Caco-2 (cell line): ENCODE data around the gene FRMD4A. TPM values are rescaled to one million over a fixed set of nuclear protein-coding genes. Genes with fewer than 3 reads are reported as not detected.
A peak's percentile ranks its signal among the peaks of the same experiment; 100 is the strongest.

Experiments
- BruUV-seq: library from RNA; stranded (reverse); fragments of 400-500 nt; replicated peaks from 2 replicates; lab custom pipeline; 2021; lab: Mats Ljungman, UMichigan
- CTCF ChIA-PET: fragments of 300-600 bp; sonication (Branson Sonifier 250); formaldehyde crosslinking; loops from one replicate; lab custom pipeline; 2022; ENCODE audit warnings: antibody characterized with exemption; lab: Charles Lee
- POLR2A ChIA-PET: fragments of 300-600 bp; sonication (Branson Sonifier 250); formaldehyde crosslinking; loops from one replicate; lab custom pipeline; 2022; ENCODE audit warnings: antibody characterized with exemption; lab: Charles Lee
- DNase-seq, 2 experiments: peaks; one replicate each; pipeline versions ENCODE4 v3.0.0 to v3.0.0-alpha.2; 2020 to 2022
- H3K27me3 ChIP-seq: replicated peaks from 2 replicates; pipeline ENCODE4 v1.6.0; 2011; ENCODE audit warnings: low read length; ENCODE audit not compliant: control insufficient read depth, insufficient read depth
- H3K36me3 ChIP-seq: 2 replicates; pipeline ENCODE4 v1.5.1; 2011; ENCODE audit warnings: low read length; ENCODE audit not compliant: control insufficient read depth, insufficient read depth
- H3K4me1 ChIP-seq: fragments of 250-450 bp; sonication (Bioruptor Pico); 2 replicates; pipeline ENCODE4 v1.5.1; 2020; ENCODE audit warnings: mild to moderate bottlenecking
- H3K4me3 ChIP-seq: 2 replicates; pipeline ENCODE4 v1.5.1; 2011; ENCODE audit warnings: low read depth, mild to moderate bottlenecking, control low read depth, low read length
- H3K9me3 ChIP-seq: fragments of 250-450 bp; sonication (Bioruptor Pico); 2 replicates; pipeline ENCODE4 v1.5.1; 2020; ENCODE audit warnings: mild to moderate bottlenecking, moderate library complexity
- H3K27ac Mint-ChIP-seq: one replicate; pipeline ENCODE4 v1.8.0; 2022; ENCODE audit warnings: mixed read lengths; ENCODE audit not compliant: unreplicated experiment
- H3K27me3 Mint-ChIP-seq: one replicate; pipeline ENCODE4 v1.8.0; 2022; ENCODE audit warnings: mixed read lengths; ENCODE audit not compliant: insufficient read depth, unreplicated experiment
- H3K36me3 Mint-ChIP-seq: one replicate; pipeline ENCODE4 v1.8.0; 2022; ENCODE audit warnings: mild to moderate bottlenecking, mixed read lengths; ENCODE audit not compliant: insufficient read depth, unreplicated experiment
- H3K4me1 Mint-ChIP-seq: one replicate; pipeline ENCODE4 v1.8.0; 2022; ENCODE audit warnings: low read depth, mixed read lengths; ENCODE audit not compliant: unreplicated experiment
- H3K4me3 Mint-ChIP-seq: one replicate; pipeline ENCODE4 v1.8.0; 2022; ENCODE audit warnings: mild to moderate bottlenecking, moderate library complexity, mixed read lengths; ENCODE audit not compliant: unreplicated experiment
- H3K9me3 Mint-ChIP-seq: one replicate; pipeline ENCODE4 v1.8.0; 2022; ENCODE audit warnings: mixed read lengths; ENCODE audit not compliant: unreplicated experiment
- intact Hi-C: fragments of 100-400 bp; cut with micrococcal nuclease; formaldehyde crosslinking; loops from one replicate; pipeline ENCODE4 v1.10.0; 2022; ENCODE audit not compliant: unreplicated experiment
- total RNA-seq: library from RNA; stranded (reverse); gene quantifications from 2 replicates; pipeline ENCODE4 v1.2.3, GENCODE V29; 2022
- TF ChIP-seq, protein P1 (sequence below), 2 experiments: fragments of 200-600 bp in 1 of 2; IDR thresholded peaks; 1 replicate in 1 of 2; 2 replicates in 1 of 2; pipeline versions ENCODE4 v1.5.1 to v1.8.0; 2011 to 2022; ENCODE audit warnings: antibody characterized with exemption in 1 of 2, control low read depth in 1 of 2, inconsistent platforms in 1 of 2, low read depth in 1 of 2, low read length in 1 of 2, mild to moderate bottlenecking in 1 of 2, moderate library complexity in 1 of 2; ENCODE audit not compliant: insufficient read depth in 1 of 2, severe bottlenecking in 1 of 2, unreplicated experiment in 1 of 2

Gene FRMD4A
- total RNA-seq, 1 experiment from 2014 or later = 52.1 TPM

DNA sequence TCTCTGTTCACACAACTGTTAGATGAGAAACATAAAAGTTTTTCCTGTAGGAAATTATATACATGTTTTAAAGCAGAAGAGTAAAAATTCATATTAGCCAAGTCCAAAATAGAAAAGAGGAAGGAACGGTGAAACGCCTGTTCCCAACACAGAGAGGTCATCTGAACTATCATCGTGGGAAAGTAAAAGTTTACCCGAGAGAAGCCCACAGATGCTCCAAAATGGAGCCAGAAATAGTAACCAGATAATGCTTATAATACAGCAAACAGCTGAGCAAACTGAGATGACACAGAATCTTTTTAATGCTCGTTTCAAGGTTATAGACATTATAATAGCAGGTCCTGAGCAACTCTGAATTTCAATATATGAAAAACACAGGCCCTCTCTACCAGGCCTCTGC is 24.5 kb downstream of the FRMD4A start:
- no TSS peak for BruUV-seq
- peaks cover 8% of the 10 kb centered on the region for H3K4me1 Mint-ChIP-seq
- Histone ChIP-seq H3K27me3 (no peaks in the 10 kb centered on the region), H3K4me1 (peaks cover 4% of the 10 kb centered on the region; the same call in 1 of the 2 replicates), H3K36me3 (no peaks in the 10 kb centered on the region), H3K9me3 (no peaks in the 10 kb centered on the region), H3K4me3 (no peak overlapping the region)
- TF ChIP-seq, protein P1, sequence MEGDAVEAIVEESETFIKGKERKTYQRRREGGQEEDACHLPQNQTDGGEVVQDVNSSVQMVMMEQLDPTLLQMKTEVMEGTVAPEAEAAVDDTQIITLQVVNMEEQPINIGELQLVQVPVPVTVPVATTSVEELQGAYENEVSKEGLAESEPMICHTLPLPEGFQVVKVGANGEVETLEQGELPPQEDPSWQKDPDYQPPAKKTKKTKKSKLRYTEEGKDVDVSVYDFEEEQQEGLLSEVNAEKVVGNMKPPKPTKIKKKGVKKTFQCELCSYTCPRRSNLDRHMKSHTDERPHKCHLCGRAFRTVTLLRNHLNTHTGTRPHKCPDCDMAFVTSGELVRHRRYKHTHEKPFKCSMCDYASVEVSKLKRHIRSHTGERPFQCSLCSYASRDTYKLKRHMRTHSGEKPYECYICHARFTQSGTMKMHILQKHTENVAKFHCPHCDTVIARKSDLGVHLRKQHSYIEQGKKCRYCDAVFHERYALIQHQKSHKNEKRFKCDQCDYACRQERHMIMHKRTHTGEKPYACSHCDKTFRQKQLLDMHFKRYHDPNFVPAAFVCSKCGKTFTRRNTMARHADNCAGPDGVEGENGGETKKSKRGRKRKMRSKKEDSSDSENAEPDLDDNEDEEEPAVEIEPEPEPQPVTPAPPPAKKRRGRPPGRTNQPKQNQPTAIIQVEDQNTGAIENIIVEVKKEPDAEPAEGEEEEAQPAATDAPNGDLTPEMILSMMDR (IDR thresholded peaks at IDR 0.05; ENCODE audit: insufficient read depth in 1 of 2, low read depth in 1 of 2, low read length in 1 of 2, severe bottlenecking in 1 of 2, unreplicated experiment in 1 of 2) = no peak
- H3K36me3 Mint-ChIP-seq = no peaks in the 10 kb centered on the region
- H3K4me3 Mint-ChIP-seq = no peak overlapping the region
- DNase-seq = no peak
- CTCF ChIA-PET = no interaction called here
- POLR2A ChIA-PET = no interaction called here
- H3K27ac Mint-ChIP-seq = no peak overlapping the region
- no peaks in the 10 kb centered on the region for H3K27me3 Mint-ChIP-seq
- peaks cover 7% of the 10 kb centered on the region for H3K9me3 Mint-ChIP-seq
- intact Hi-C loops = no loop called here

DNA sequence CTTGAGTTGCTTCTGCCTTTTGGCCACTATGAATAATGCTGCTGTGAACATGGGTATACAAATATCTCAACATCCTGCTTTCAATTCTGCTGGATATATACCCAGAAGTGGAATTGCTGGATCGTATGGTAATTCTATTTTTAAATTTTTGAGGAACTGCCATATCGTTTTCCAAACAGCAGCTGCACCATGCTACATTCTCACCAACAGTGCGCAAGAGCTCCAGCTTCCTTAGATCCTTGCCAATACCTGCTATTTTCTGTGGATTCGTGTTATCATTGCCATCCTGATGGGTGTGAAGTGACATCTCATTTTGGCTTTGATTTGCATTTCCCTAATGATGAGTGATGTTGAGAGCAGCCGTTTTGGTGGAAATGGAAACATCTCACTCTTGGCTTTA is 26.7 kb downstream of the FRMD4A start:
- H3K27me3 ChIP-seq = no peaks in the 10 kb centered on the region
- no peak overlapping the region for H3K27ac Mint-ChIP-seq
- POLR2A ChIA-PET = no interaction called here

DNA sequence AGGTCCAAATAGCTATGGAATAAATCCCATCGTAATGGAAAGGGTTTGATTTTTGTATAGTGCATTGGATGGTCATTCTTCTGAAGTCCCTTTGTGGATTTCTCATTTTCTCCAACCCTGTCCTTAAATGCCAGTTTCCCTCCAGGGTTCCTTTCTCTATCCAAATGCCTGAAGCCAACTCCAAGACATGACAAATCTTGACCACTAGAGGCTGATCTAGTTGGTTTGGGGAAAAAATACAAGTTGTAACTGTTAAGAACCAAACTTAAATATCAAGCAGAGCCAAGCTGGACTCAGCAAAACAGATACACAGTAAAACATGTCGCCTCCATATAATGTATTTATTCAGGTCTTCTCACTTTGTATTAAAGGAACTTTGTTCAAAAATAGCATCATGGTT is 28.7 kb downstream of the FRMD4A start:
- H3K27me3 ChIP-seq = no peaks in the 10 kb centered on the region
- no peak overlapping the region for H3K4me3 Mint-ChIP-seq
- H3K27me3 Mint-ChIP-seq = no peaks in the 10 kb centered on the region
- peaks cover 7% of the 10 kb centered on the region for H3K9me3 Mint-ChIP-seq
- no peaks in the 10 kb centered on the region for H3K9me3 ChIP-seq
- peak in 1 of 2 experiments; percentile 24 for DNase-seq
- no TSS peak for BruUV-seq
- TF ChIP-seq, protein P1 (IDR thresholded peaks at IDR 0.05; ENCODE audit: insufficient read depth in 1 of 2, low read depth in 1 of 2, low read length in 1 of 2, severe bottlenecking in 1 of 2, unreplicated experiment in 1 of 2) = peak; percentile 61 to 68
- H3K36me3 ChIP-seq = no peaks in the 10 kb centered on the region
- H3K4me1 ChIP-seq = peaks cover 8% of the 10 kb centered on the region
- CTCF ChIA-PET = interaction anchor here (0.9 to 1.1 kb wide), 2 partner anchors 10 to 78 kb away, joined by 3 to 4 read pairs; no protein-coding TSS in a partner anchor
- H3K27ac Mint-ChIP-seq = no peak overlapping the region
- intact Hi-C loops = loop anchor here (1.0 kb wide), 1 partner anchor 176 kb away; no protein-coding TSS in a partner anchor
- H3K4me3 ChIP-seq = no peak overlapping the region
- POLR2A ChIA-PET = no interaction called here
- H3K36me3 Mint-ChIP-seq = no peaks in the 10 kb centered on the region
- peaks cover 13% of the 10 kb centered on the region for H3K4me1 Mint-ChIP-seq

More for the DNA sequence above, 26.7 kb downstream of the FRMD4A start:
- Histone ChIP-seq H3K4me3 (no peak overlapping the region), H3K36me3 (no peaks in the 10 kb centered on the region), H3K4me1 (peaks cover 4% of the 10 kb centered on the region; the same call in 1 of the 2 replicates), H3K9me3 (no peaks in the 10 kb centered on the region)
- TF ChIP-seq, protein P1 (IDR thresholded peaks at IDR 0.05; ENCODE audit: insufficient read depth in 1 of 2, low read depth in 1 of 2, low read length in 1 of 2, severe bottlenecking in 1 of 2, unreplicated experiment in 1 of 2) = no peak
- Mint-ChIP-seq H3K27me3 (no peaks in the 10 kb centered on the region), H3K9me3 (peaks cover 7% of the 10 kb centered on the region), H3K4me3 (no peak overlapping the region), H3K4me1 (peaks cover 8% of the 10 kb centered on the region), H3K36me3 (no peaks in the 10 kb centered on the region)
- BruUV-seq = no TSS peak
- intact Hi-C loops = no loop called here
- no peak for DNase-seq
- CTCF ChIA-PET = no interaction called here
